ENCODE results near the gene MAML2. TPM values are rescaled to one million over a fixed set of nuclear protein-coding genes. Genes with fewer than 3 reads are reported as not detected.

The MAML2 gene
- total and polyA plus RNA-seq, 9 of the 15 experiments (the other 6 are each of a cell fraction or from before 2014, with no cell fraction given) = 0.79 to 6.8 (median 4.8) TPM

- no peaks in the 10 kb centered on the region for H3K9me1 ChIP-seq (ENCODE audit: control insufficient read depth, insufficient read depth, low read length)
- DNase-seq (ENCODE audit: extremely low read depth in 1 of 4, low spot score in 3 of 4) = no peak
- TF ChIP-seq U2AF2 (optimal IDR thresholded peaks at IDR 0.05; ENCODE audit: low read depth, low read length) (no peak), MIER1 (IDR thresholded peaks at IDR 0.05; ENCODE audit: low read depth) (no peak), EP300 (IDR thresholded peaks at IDR 0.05; ENCODE audit: low read length) (no peak), LEF1 (IDR thresholded peaks at IDR 0.05) (no peak)
- FAIRE-seq = no peak
- in situ Hi-C loops (cut with MboI) = no loop called here
- H3K4me2 ChIP-seq (ENCODE audit: insufficient read depth, low read length) = no peak overlapping the region; the same call in 1 of the 2 replicates
- H3K4me3 ChIP-seq = no peak overlapping the region
- ChIA-PET POLR2A (interaction anchor here (0.5 to 1.5 kb wide), 4 partner anchors 14 to 251 kb away, joined by 3 to 4 read pairs (median 3); no protein-coding TSS in a partner anchor), CTCF (ENCODE audit: low intra/inter-chr PET ratio) (no interaction called here)
- peaks cover 3 to 65% of the 10 kb centered on the region in 2 experiments for H3K4me1 ChIP-seq (replicated peaks in 1 of 2; ENCODE audit: control insufficient read depth in 2 of 2, insufficient read depth in 2 of 2, low read length in 2 of 2)
- peak overlapping the region; percentile 87; the same call in 2 of the 3 replicates for H3K27ac ChIP-seq (ENCODE audit: extremely low read depth, low read depth, low read length)
- WGBS (ENCODE audit: insufficient coverage, low coverage, missing lambda C conversion rate) = 55% methylated on average over 4 of the region's 4 CpGs
- no peaks in the 10 kb centered on the region for H3K9me3 ChIP-seq (replicated peaks; ENCODE audit: control insufficient read depth, insufficient read depth, low read depth, low read length)
- H3K27me3 ChIP-seq (ENCODE audit: control insufficient read depth in 2 of 2, insufficient read depth in 2 of 2, low read length in 2 of 2) = no peaks in the 10 kb centered on the region
- intact Hi-C loops (cut with micrococcal nuclease) = no loop called here
- no TSS peak for BruUV-seq (replicated peaks)
- no peaks in the 10 kb centered on the region for H4K20me1 ChIP-seq (replicated peaks; ENCODE audit: control insufficient read depth, insufficient read depth, low read length)
- peak overlapping the region; percentile 90; the same call in 1 of the 2 replicates for H2AFZ ChIP-seq (ENCODE audit: low read depth, low read length)
- H3K9ac ChIP-seq (ENCODE audit: insufficient read depth in 1 of 2, low read depth in 2 of 2, low read length in 2 of 2) = peak overlapping the region in 1 of 2 experiments; percentile 52; a peak in 2 of 4 replicates
- no peaks in the 10 kb centered on the region; the same call in 2 of the 3 replicates for H3K36me3 ChIP-seq (ENCODE audit: control insufficient read depth, insufficient read depth, low read length)
- no peak for ATAC-seq
- no peaks in the 10 kb centered on the region; the same call in 2 of the 3 replicates for H3K79me2 ChIP-seq (ENCODE audit: control insufficient read depth, insufficient read depth, low read length)
These were observed 261.4 kb downstream of the MAML2 start for GRCh38 chr11:96081561-96081960.

DNA sequence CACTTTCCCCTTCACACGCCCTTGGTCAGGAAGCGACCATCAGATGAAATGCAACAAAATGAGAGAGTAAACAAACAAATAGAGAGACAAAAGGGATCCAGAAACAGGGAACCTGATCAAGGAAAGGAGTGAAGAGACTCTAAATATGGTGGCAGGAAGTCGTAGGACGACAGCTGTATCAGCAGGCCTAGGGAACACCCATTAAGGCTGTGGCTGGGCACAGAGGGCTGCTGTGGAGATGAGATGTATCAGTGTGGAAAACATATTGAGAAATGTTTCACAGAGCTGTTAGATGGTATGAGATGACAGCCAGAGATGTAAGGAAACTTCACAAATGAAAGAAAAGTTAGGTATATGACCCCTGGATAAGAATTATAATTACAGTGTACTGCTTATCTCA, 263.3 kb downstream of the MAML2 start:
- no peaks in the 10 kb centered on the region for H3K9me3 ChIP-seq (replicated peaks; ENCODE audit: control insufficient read depth, insufficient read depth, low read depth, low read length)
- H3K4me3 ChIP-seq = no peak overlapping the region
- no peaks in the 10 kb centered on the region; the same call in 2 of the 3 replicates for H3K79me2 ChIP-seq (ENCODE audit: control insufficient read depth, insufficient read depth, low read length)
- no peak overlapping the region for H3K4me2 ChIP-seq (ENCODE audit: insufficient read depth, low read length)
- no peak for ATAC-seq
- no peak for FAIRE-seq
- TF ChIP-seq HBP1 (CRISPR knock-in tag; IDR thresholded peaks at IDR 0.05) (no peak), GABPA (tag; conservative IDR thresholded peaks at IDR 0.05; ENCODE audit: low read depth) (0 out of 2 replicates have a peak, but pooled peaks have one; percentile 20)
- no peak for DNase-seq (ENCODE audit: extremely low read depth in 1 of 4, low spot score in 3 of 4)
- H3K27me3 ChIP-seq (ENCODE audit: control insufficient read depth in 2 of 2, insufficient read depth in 2 of 2, low read length in 2 of 2) = no peaks in the 10 kb centered on the region
- H3K27ac ChIP-seq (ENCODE audit: extremely low read depth, low read depth, low read length) = no peak overlapping the region
- in situ Hi-C loops (cut with MboI) = no loop called here
- peak overlapping the region; percentile 41; the same call in 1 of the 2 replicates for H2AFZ ChIP-seq (ENCODE audit: low read depth, low read length)
- no peaks in the 10 kb centered on the region; the same call in 2 of the 3 replicates for H3K36me3 ChIP-seq (ENCODE audit: control insufficient read depth, insufficient read depth, low read length)
- BruUV-seq (replicated peaks) = no TSS peak
- intact Hi-C loops (cut with micrococcal nuclease) = no loop called here
- WGBS (ENCODE audit: insufficient coverage, low coverage, missing lambda C conversion rate) = 64% methylated on average over 4 of the region's 4 CpGs
- no peak overlapping the region for H3K9ac ChIP-seq (ENCODE audit: insufficient read depth in 1 of 2, low read depth in 2 of 2, low read length in 2 of 2)
- CTCF ChIA-PET (ENCODE audit: low intra/inter-chr PET ratio) = no interaction called here
- H4K20me1 ChIP-seq (replicated peaks; ENCODE audit: control insufficient read depth, insufficient read depth, low read length) = no peaks in the 10 kb centered on the region
- POLR2A ChIA-PET = no interaction called here
- no peaks in the 10 kb centered on the region for H3K9me1 ChIP-seq (ENCODE audit: control insufficient read depth, insufficient read depth, low read length)
- H3K4me1 ChIP-seq (replicated peaks in 1 of 2; ENCODE audit: control insufficient read depth in 2 of 2, insufficient read depth in 2 of 2, low read length in 2 of 2) = peaks cover 3 to 60% of the 10 kb centered on the region in 2 experiments

Data from K562 (cell line).